HL-60 (cell line): ENCODE data around the gene TELO2.

Source experiments
- DNase-seq, 2 experiments: peaks; one replicate each; pipeline ENCODE4 v3.0.0-alpha.2; 2010 to 2020; ENCODE audit warnings: low read depth in 1 of 2, low spot score in 1 of 2
- H3K27ac ChIP-seq: fragments of 250-450 bp; sonication (Bioruptor Pico); replicated peaks from 2 replicates; pipeline ENCODE4 v1.5.1; 2020; ENCODE audit warnings: mild to moderate bottlenecking, moderate library complexity
- H3K27me3 ChIP-seq: fragments of 250-450 bp; sonication (Bioruptor Pico); 2 replicates; pipeline ENCODE4 v1.5.1; 2021; ENCODE audit warnings: mild to moderate bottlenecking, moderate library complexity; ENCODE audit not compliant: insufficient read depth, poor library complexity, severe bottlenecking
- H3K4me3 ChIP-seq: replicated peaks from 2 replicates; pipeline ENCODE4 v1.5.1; 2011; ENCODE audit warnings: mild to moderate bottlenecking, control low read depth, low read length; ENCODE audit not compliant: insufficient read depth
- GABPA ChIP-seq: IDR thresholded peaks from 2 replicates; pipeline ENCODE4 v1.6.1; 2012; ENCODE audit warnings: low read depth
- POLR2AphosphoS5 ChIP-seq: IDR thresholded peaks from 2 replicates; pipeline ENCODE4 v1.6.1; 2012; ENCODE audit warnings: low read depth
- SPI1 ChIP-seq: IDR thresholded peaks from 2 replicates; pipeline ENCODE4 v1.6.1; 2012; ENCODE audit warnings: low read depth, mild to moderate bottlenecking, borderline replicate concordance
- TF ChIP-seq, protein P1 (sequence below): IDR thresholded peaks from 2 replicates; pipeline ENCODE4 v1.6.1; 2012; ENCODE audit warnings: low read depth; ENCODE audit not compliant: insufficient replicate concordance
- TF ChIP-seq, protein P2 (sequence below): IDR thresholded peaks from one replicate; pipeline ENCODE4 v1.5.1; 2011; ENCODE audit warnings: low read length, control low read depth, inconsistent platforms; ENCODE audit not compliant: insufficient read depth

Gene TELO2

DNA sequence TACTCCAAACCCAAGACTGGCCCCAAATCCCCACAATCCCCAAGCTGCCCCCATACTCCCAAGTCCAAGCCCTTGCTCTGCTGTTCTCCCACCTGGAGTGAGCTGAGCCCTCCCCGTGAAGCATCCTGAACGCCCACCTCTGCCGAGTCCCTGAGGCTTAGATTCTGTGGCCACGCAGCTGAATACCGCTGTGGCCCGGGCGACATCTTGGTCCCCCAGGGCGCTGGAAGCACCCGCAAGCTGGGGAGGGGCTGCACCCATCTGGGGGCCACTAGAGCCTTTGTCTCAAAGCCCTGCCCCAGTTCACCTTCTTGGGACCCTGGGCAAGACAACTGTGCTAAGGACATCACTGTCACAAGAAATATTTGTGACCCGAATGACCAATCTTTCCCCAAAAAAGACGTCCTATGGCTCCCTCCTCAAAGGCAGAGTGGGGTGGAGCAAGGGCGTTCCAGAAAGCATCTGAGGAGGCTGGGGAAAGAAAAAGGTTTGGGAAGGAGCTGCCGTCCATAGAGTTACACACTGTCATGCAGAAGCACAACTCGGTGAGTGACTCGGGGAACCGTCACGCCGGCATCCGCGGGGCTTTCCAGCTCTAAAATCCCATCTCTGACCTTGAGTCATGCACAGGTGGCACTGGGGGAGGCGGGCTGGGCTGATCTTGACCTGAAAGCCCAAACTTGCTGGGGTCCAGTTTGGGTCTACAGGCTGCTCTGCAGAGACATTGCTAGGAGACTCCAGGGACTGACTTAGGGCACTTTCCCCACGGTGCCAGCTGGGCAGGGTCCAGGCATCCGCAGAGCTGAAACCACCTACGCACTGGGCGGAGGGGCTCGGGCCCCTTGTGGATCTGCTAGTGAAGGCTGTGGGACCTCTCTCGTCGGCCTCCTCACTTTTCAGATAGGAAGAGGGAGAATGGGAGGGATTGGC, 11.0 kb upstream of the TELO2 start:
- DNase-seq: no peak
- H3K27me3 ChIP-seq: no peaks in the 10 kb centered on the region
- H3K4me3 ChIP-seq: no peak overlapping the region
- TF ChIP-seq POLR2AphosphoS5 (no peak), GABPA (no peak), SPI1 (no peak)
- TF ChIP-seq, protein P1, sequence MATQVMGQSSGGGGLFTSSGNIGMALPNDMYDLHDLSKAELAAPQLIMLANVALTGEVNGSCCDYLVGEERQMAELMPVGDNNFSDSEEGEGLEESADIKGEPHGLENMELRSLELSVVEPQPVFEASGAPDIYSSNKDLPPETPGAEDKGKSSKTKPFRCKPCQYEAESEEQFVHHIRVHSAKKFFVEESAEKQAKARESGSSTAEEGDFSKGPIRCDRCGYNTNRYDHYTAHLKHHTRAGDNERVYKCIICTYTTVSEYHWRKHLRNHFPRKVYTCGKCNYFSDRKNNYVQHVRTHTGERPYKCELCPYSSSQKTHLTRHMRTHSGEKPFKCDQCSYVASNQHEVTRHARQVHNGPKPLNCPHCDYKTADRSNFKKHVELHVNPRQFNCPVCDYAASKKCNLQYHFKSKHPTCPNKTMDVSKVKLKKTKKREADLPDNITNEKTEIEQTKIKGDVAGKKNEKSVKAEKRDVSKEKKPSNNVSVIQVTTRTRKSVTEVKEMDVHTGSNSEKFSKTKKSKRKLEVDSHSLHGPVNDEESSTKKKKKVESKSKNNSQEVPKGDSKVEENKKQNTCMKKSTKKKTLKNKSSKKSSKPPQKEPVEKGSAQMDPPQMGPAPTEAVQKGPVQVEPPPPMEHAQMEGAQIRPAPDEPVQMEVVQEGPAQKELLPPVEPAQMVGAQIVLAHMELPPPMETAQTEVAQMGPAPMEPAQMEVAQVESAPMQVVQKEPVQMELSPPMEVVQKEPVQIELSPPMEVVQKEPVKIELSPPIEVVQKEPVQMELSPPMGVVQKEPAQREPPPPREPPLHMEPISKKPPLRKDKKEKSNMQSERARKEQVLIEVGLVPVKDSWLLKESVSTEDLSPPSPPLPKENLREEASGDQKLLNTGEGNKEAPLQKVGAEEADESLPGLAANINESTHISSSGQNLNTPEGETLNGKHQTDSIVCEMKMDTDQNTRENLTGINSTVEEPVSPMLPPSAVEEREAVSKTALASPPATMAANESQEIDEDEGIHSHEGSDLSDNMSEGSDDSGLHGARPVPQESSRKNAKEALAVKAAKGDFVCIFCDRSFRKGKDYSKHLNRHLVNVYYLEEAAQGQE: no peak
- TF ChIP-seq, protein P2, sequence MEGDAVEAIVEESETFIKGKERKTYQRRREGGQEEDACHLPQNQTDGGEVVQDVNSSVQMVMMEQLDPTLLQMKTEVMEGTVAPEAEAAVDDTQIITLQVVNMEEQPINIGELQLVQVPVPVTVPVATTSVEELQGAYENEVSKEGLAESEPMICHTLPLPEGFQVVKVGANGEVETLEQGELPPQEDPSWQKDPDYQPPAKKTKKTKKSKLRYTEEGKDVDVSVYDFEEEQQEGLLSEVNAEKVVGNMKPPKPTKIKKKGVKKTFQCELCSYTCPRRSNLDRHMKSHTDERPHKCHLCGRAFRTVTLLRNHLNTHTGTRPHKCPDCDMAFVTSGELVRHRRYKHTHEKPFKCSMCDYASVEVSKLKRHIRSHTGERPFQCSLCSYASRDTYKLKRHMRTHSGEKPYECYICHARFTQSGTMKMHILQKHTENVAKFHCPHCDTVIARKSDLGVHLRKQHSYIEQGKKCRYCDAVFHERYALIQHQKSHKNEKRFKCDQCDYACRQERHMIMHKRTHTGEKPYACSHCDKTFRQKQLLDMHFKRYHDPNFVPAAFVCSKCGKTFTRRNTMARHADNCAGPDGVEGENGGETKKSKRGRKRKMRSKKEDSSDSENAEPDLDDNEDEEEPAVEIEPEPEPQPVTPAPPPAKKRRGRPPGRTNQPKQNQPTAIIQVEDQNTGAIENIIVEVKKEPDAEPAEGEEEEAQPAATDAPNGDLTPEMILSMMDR: no peak
- H3K27ac ChIP-seq: no peak overlapping the region

DNA sequence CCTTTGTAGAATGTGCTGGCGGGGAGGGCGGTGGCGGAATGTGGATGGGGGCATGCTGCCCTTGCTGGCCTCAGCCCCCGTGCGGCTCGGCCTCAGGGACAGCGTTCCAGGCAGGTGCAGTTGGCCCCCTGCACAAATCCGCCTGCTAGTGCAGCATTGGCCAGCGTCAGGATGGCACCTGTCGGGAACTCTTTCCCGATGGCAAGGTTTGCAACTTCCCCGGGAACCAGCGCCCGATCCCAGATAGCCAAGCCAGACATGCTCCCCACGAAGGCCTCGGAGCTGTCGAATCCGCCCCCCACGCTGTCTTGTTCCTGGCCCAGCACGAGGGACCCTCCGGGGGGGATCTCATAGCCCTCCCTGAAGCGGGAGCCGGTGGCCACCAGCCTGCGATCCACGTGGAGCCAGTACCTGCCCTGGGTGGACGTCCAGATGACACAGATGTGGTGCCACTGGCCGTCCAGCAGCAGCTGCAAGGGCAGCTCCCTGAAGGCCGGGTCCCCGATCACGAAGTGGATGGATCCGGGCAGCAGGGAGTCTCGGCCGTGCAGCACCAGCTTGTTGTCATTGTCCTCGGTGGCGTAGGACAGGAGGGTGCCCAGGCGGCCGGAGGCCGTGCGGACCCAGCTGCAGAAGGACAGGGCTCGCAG, 7.2 kb upstream of the TELO2 start:
- peak overlapping the region; percentile 71 for H3K4me3 ChIP-seq
- TF ChIP-seq, protein P1: no peak
- TF ChIP-seq GABPA: no peak
- TF ChIP-seq, protein P2: no peak
- no peak for TF ChIP-seq POLR2AphosphoS5
- peak overlapping the region; percentile 99 for H3K27ac ChIP-seq
- DNase-seq: no peak
- no peaks in the 10 kb centered on the region for H3K27me3 ChIP-seq

DNA sequence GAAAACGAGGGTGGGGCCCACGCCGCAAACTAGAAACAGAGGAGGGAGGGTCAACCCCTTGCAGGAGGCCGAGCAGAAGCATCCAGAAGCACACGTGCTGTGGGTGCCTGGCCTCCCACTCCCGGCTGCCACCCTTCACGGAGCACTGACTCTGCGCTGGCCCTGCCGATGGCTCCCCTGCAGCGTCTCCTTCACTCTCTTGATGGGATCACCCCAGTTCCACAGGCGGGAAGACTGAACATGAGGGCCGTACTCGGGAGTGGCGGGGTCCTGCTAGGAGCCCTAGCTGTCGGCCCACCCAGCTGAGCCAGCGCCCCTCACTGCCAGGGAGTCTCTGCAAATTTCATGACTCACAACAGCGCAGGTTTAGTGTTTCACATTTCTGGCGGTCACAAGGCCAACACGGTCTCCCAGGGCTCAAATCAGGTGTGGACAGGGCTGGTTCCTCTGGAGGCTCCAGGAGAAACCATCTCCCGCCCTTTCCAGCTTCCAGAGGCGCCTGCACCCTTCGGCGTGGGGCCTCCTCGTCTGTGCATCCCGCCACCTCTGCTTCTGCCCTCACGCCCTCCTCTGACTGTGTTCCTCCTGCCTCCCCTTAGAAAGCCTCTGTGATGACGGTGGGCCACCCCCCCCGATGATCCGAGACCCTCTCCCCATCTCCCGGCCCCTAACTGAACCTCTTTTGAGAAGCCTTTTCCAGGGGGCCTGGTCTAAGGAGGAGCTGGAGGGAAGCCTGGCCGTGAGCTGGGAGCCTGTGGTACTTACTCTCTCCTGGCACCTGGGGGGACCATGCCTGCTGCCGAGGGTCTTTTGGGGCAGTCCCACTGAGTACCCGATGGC, 6.4 kb upstream of the TELO2 start:
- H3K27me3 ChIP-seq: no peaks in the 10 kb centered on the region
- TF ChIP-seq GABPA (no peak), SPI1 (no peak), POLR2AphosphoS5 (no peak)
- TF ChIP-seq, protein P1: no peak
- TF ChIP-seq, protein P2: no peak
- peak; percentile 15 to 68 for DNase-seq
- H3K27ac ChIP-seq: peak overlapping the region; percentile 99
- H3K4me3 ChIP-seq: peak overlapping the region; percentile 71
